GM19240 (cell line): ENCODE measurements around the gene TSPAN9.

Experiments used
- DNase-seq: peaks from one replicate; pipeline ENCODE4 v3.0.0; 2011; ENCODE audit warnings: low spot score; ENCODE audit not compliant: insufficient read length

The TSPAN9 gene

GRCh38 chr12:3076730-3077571, at the start of gene TSPAN9:
Gene TSPAN9 (plus strand): TSS chr12:3077379. CDS start chr12:3201194, 123,815 bp downstream.
- peak; percentile 60 for DNase-seq

- DNase-seq, result no peak
Measured at GRCh38 chr12:3028108-3028507, 49.1 kb upstream of the TSPAN9 start.

GRCh38 chr12:3030821-3031429, 46.3 kb upstream of the TSPAN9 start:
- no peak for DNase-seq

- no peak for DNase-seq
Measured at GRCh38 chr12:3032161-3032560, 45.0 kb upstream of the TSPAN9 start.

GRCh38 chr12:3032770-3033538, 44.2 kb upstream of the TSPAN9 start:
- no peak for DNase-seq

GRCh38 chr12:3033539-3033867, 43.7 kb upstream of the TSPAN9 start:
- no peak for DNase-seq

GRCh38 chr12:3034067-3034750, 43.0 kb upstream of the TSPAN9 start:
- DNase-seq, result peak; percentile 52

GRCh38 chr12:3035171-3035570, 42.0 kb upstream of the TSPAN9 start:
- DNase-seq, result no peak

- no peak for DNase-seq
Measured at GRCh38 chr12:3035815-3036702, 41.1 kb upstream of the TSPAN9 start.

GRCh38 chr12:3036901-3037600, 40.1 kb upstream of the TSPAN9 start:
- DNase-seq, result no peak

- no peak for DNase-seq
Measured at GRCh38 chr12:3038166-3038565, 39.0 kb upstream of the TSPAN9 start.

GRCh38 chr12:3038926-3039510, 38.2 kb upstream of the TSPAN9 start:
- no peak for DNase-seq

GRCh38 chr12:3040026-3040656, 37.0 kb upstream of the TSPAN9 start:
- DNase-seq, result no peak

- DNase-seq, result no peak
Measured at GRCh38 chr12:3040663-3041544, 36.3 kb upstream of the TSPAN9 start.

- peak; percentile 83 for DNase-seq
Measured at GRCh38 chr12:3041558-3042164, 35.5 kb upstream of the TSPAN9 start.

GRCh38 chr12:3042394-3042793, 34.8 kb upstream of the TSPAN9 start:
- DNase-seq, result no peak

GRCh38 chr12:3042826-3043225, 34.4 kb upstream of the TSPAN9 start:
- no peak for DNase-seq

- no peak for DNase-seq
Measured at GRCh38 chr12:3043406-3043805, 33.8 kb upstream of the TSPAN9 start.
